Neural progenitor cell (in vitro differentiated cells): ENCODE results near the gene DCDC1.

ENCODE experiments used
- CTCF ChIP-seq: fragments of 200-600 bp; sonication (generic); IDR thresholded peaks from 2 replicates; pipeline ENCODE4 v1.5.1; 2017; ENCODE audit warnings: antibody characterized with exemption, mild to moderate bottlenecking
- EZH2 ChIP-seq: fragments of 200-600 bp; sonication (generic); IDR thresholded peaks from 2 replicates; pipeline ENCODE4 v1.6.1; 2017; ENCODE audit warnings: antibody characterized with exemption, mild to moderate bottlenecking, moderate library complexity
- EZH2phosphoT487 ChIP-seq: fragments of 200-600 bp; sonication (generic); IDR thresholded peaks from 2 replicates; pipeline ENCODE4 v1.6.1; 2017; ENCODE audit warnings: antibody characterized with exemption

GRCh38 chr11:30878400-30878799 is 491.1 kb downstream of the DCDC1 start:
- no peak for TF ChIP-seq CTCF
- no peak for TF ChIP-seq EZH2phosphoT487
- TF ChIP-seq EZH2: no peak
